ENCODE measurements around the gene MGMT.

DNA sequence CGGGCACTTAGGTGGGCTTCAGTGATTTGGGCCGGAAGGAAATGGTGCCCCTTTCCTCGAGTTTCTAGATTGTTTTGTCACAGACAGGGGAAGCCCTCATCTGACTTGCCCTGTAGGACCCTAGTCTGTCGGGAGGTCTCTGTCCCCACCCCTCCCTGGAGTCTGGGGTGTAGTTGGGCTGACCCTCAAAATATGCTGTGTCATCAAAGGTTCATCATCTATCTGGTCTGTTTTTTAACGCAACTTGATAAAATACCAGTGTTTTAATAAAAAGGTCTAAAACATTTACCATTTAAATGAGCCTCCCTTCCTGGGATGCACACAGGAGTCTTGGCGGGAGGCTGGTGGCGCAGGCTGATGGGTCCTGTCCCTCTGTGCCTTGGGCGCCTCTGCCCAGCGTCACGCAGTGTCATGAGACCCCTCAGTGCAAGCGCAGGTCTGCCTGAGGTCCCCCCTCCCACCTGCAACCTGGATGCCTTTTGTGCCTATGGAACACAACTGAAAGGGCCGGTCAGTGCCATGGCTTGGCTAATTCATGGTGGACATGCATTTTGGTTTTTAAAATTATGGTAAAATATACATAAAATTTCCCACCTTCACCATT is 146.4 kb downstream of the MGMT start:
- TF ChIP-seq EP300 (IDR thresholded peaks at IDR 0.05) (no peak), POLR2AphosphoS5 (IDR thresholded peaks at IDR 0.05) (no peak), CTCF (IDR thresholded peaks at IDR 0.05) (no peak)
